Astrocyte of the hippocampus (primary cell): ENCODE data around the gene MCFD2.
A peak's percentile ranks its signal among the peaks of the same experiment; 100 is the strongest.

Experiments
- DNase-seq: peaks from one replicate; pipeline ENCODE4 v3.0.0; 2011; ENCODE audit warnings: low read depth, low spot score

The MCFD2 gene

GRCh38 chr2:46915281-46915810 lies at the start of gene MCFD2:
Gene MCFD2 (minus strand): TSS chr2:46915806. CDS start chr2:46909171, 6,635 bp downstream.
- no peak for DNase-seq

DNA sequence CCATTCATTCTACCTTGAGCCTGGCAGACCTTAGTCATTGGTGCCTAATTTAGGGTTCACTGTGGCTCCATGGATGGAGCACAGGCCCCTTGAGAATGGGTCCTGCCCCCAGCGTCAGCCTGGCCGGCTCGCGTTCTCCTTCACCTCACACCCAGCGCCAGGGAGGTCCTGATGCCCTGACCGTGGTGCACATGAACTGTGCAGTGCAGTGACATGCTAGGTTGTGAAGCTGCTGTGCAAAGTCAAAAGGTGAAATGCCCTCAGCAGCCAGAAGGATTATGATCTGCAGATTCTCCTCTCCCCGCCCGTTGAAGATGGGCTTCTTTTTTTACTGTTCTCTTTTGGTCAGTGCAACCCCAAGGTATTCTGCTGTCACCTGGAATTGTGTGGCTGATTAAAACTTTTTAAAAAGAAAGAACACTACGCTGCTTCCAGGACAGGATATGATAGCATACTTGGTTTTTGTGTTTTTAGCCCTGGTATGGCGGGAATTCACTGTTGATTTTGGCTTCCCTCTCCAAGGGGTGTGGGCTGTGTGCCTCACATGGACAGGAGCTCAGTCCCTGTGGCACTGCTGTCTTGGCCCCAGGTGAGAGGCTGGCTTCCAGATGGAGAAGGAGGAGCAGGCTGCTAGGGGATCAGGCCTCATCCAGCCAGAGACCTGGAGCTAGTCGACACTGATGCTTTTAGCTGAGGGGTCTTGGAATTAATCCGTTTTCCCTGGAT lies 49.4 kb upstream of the MCFD2 start:
- DNase-seq = peak; percentile 73

DNA sequence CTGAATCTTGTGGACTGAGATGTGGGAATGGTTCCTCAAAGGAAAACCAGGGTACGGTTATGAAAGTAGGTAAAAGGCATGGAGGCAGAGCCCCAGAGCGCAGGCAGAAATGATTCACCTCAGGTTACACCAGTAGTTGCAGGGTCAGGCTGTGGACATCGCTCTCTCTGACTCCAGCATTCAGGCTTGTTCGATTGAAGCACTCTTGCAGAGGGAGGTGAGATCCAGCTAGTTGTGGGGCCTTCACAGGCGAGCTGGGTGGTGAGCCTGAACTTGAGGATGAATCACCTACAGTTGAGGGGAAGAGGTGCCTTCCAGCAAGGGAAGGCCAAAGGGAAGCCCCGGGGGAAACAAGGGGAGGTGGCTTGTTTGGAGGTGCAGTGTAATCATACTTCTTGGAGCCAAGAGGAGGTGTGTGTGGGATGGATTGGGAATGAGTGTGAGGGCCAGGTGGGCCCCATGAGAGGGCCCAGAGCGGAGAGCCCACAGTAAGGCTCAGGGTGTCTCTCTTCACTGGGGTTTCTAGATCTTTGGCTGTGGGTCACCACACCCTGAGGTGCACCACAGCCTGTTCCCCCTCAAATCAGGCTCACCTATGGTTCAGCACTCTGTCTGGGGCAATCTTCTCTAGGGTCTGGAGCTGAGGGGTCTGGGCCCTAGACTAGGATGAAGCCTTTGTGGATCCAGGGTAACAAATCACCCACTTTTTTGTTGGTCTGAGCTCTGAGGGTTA lies 48.5 kb upstream of the MCFD2 start:
- no peak for DNase-seq

DNA sequence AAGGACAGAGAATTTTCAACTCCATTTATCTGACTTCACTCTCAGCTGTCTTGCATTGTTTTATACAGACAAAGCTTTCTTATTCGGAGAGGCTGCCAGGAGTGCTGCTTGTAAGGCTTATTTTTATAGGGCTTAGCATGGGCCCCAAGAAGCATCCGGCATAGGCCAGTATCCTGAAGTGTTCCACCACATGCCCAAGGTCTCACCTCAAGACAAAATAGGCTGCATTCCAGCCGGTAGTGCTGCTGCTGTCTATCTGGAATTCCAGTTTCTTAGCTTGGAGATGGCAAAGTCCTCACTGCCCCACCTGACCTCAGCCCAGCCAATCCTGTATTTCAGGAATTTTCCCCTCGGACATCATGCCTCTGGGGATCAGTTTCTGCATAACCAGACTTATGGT lies 47.6 kb upstream of the MCFD2 start:
- DNase-seq = no peak

- no peak for DNase-seq
Measured at GRCh38 chr2:46962751-46963150, 47.1 kb upstream of the MCFD2 start.

GRCh38 chr2:46960618-46961017 lies 45.0 kb upstream of the MCFD2 start:
- DNase-seq = no peak

DNA sequence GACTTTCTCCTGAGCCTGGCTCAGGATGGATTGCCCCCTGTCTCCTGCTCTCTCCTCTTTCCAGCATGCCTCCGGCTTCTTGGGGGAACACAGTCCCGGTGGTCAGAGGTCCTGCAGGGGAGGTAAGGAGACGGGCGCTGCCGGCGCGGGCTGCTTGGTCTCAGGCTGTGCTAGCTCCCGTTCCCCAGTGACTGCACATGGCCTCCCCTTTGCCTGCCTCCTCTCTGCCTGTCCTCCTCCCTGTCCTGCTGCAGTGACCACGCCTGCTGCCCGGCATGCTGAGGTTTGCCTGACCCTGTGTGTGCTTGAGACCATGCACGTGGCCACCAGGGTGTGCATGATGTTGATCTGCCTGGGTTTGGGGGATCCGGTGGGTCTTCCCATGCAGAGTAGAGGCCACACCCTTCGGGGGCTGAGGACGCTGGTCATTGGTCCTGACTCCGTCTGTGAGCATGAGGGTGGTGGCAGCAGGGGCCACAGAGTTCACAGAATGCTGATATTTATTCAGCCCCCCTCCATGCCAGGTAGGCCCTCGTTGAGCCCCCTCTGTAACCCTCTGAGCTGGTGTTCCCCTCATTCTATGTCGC lies 42.9 kb upstream of the MCFD2 start:
- DNase-seq = no peak

GRCh38 chr2:46956981-46957531 lies 41.5 kb upstream of the MCFD2 start:
- no peak for DNase-seq

DNA sequence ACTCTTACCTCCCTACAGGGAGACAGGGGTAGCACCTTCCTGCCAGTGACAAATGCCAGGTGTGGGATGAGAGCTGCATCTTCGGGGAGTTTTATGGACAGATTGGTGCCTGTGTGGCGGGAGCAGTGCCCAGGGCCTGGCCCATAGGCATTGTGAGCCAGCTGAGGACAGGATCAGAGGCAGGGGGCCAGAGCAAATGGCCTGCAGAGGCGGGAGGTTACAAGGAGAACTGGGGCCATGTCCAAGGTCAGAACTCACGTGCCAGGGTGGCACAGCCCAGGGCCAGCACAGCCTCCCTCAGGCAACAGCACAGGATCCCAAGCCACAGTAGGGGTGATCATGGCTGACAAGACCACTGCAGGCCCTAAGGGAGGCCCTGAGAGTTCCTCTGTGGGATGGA lies 40.2 kb upstream of the MCFD2 start:
- DNase-seq = no peak

GRCh38 chr2:46954951-46955571 lies 39.5 kb upstream of the MCFD2 start:
- DNase-seq = peak; percentile 96

- DNase-seq = no peak
Measured at GRCh38 chr2:46952171-46952570, 36.6 kb upstream of the MCFD2 start.

- no peak for DNase-seq
Measured at GRCh38 chr2:46951290-46952064, 35.9 kb upstream of the MCFD2 start.

- no peak for DNase-seq
Measured at GRCh38 chr2:46950314-46950713, 34.7 kb upstream of the MCFD2 start.

DNA sequence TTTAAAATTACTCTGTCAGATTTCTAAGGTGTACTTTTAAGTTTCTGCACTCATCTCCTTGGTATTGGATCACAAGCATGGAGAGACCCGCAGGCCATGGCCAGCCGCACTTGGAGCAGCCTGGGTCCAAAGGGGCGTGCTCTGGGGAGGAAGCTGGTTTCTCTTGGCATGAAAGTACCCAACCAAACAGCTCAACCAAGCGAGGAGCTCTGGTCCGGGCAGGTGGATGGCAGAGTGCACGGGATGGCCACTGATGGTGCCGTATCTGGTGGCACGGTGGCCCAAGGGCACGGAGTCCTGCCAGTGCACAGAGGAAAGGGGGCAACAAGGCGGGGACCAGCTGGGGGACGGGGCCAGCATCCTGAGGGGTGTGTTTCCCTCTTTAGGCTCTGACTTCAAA lies 32.2 kb upstream of the MCFD2 start:
- no peak for DNase-seq

DNA sequence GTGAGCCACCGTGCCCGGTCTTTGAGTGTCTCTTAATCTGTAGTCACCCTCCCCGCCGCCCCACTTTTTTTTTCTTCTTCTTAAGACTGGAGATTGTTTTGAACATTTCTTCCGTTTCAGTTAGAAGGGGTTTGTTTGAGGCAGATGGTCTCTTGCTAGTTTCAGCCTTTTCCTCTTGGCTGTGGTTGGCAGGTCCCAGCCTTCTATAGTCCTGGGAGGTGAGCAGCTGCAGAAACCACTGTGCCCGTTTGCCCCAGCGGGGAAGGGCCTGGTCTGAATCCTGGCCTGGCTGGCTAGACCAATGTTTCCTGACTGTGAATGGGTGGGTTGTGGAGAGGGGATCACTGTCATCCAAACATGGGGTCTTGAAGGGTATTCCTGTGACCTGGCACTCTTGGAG lies 30.1 kb upstream of the MCFD2 start:
- no peak for DNase-seq

DNA sequence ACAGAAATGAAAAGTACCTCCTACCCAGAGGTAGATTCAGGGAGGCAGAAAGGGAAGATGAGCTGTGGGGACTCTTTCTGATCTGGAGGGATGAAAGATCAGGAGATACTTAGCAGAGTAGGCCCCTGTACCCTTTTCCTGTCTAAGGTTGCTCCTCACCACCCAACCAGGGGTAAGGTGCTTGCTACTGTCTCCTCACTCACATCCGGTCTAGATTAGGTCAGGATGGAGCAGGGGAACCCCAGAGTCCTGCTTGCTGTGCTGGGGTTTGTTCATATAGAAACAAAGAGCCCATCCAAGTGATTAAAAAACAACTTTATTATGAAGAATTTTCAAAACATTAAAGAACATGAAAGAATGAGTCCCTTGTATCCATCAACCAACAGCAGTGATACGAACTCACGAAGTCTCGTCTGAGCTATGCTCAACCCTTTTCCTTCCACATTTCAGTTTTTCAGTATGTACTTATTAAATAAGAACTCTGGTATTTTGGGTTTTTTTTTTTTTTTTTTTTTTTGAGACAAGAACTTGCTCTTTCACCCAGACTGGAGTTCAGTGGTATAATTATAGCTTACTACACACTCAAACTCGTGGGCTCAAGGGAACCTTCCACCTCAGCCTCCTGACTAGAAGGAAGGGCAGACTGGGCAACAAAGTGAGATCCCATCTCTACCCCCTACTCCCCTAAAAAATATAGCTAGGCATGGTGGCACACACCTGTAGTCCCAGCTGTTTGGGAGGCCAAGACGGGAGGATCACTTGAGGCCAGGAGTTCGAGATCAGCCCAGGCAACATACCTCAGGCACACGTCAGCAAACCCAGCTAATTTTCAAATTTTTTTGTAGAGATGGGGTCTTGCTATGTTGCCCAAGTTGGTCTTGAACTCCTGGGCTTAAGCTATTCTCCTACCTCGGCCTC lies 28.5 kb upstream of the MCFD2 start:
- DNase-seq = no peak

DNA sequence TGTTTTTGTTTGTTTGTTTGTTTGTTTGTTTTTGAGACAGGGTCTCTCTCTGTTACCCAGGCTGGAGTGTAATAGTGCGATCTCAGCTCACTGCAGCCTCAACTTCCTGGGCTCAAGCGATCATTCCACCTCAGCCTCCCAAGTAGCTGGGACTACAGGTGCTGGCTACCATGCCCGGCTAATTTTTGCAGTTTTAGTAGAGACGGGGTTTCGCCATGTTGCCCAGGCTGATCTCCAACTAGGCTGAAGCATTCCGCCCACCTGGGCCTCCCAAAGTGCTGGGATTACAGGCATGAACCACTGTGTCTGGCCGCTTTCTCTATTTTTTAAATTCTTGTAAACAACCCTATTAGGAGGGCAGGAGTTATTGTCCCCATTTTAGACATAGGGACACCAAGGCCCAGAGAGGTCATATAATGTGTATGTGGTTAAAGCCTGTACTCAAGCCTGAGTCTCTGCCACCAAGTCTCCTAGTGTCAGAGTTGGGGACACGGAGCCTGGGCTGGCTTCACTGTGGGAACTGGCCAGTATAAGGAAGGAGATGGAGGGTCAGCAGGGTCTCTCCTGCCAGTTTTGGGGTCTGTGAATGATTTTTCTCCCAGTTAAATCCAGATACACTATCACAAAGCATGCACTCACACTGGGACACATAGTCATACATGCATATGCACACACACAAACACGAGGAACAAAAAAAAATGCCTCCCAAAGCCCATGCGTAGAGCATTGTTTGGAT lies 27.5 kb upstream of the MCFD2 start:
- DNase-seq = no peak

DNA sequence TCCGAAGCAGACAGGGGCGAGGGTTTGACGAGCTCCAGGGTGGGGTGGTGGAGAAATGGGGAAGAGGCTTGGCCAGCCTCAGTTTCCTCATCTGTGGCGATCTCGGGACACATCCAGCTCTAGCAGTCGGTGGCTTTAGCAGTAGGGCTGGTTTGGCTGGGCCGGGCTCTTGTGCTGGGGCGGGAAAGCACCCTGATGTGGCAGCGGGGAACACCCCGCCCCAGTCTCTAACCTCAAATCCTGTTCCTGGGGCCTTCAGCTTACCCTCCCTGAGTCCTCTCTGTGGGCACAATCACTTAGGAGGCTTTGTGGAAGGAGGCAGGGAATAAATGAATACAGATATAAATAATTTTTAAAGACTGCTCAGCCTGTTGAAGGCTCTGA lies 26.5 kb upstream of the MCFD2 start:
- peak; percentile 41 for DNase-seq

DNA sequence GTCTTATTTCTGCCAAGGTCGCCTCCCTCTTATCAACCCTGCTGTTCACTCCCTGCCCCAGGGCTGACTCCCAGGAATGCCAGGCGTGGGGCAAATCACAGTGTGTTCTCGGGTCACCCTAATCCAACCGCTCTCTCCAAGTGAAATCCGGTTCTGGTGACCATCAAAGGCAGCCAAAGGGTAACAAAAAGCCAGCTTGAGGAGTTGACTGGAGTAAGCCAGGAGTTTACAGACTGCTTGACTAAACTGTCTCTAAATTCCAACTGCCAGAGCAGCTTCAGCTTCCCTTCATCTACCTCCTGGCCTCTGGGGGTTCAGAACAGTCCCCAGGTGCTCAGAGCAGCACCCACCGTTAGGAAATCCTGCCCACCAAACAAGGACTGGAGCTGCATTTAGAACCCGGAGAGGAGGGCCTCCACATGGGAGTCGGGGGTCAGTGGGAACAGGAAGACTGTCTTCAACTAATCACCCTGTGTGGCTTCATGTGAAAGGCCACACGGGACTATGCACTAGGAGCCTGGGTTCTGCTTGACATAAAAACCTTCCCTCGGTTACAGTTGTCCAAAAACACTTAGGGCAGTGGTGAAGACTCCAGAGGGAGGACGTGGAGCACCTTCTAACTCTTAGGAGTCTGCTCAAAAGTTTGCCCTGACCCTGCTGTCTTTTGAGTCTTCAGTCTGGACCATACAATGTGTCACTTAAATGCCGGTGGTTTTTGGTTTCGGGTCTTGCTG lies 24.2 kb upstream of the MCFD2 start:
- DNase-seq = peak; percentile 11
